Karpas-422 (cell line): ENCODE measurements around the gene CYP3A7. TPM values are rescaled to one million over a fixed set of nuclear protein-coding genes. Genes with fewer than 3 reads are reported as not detected.
"Not testable (repeated sequence)": the region's sequence is repeated elsewhere in the genome, so short reads cannot be mapped to it uniquely, and the experiment has no call there.

Experiments used
- DNase-seq: peaks from one replicate; pipeline ENCODE4 v3.0.0-alpha.2; 2015
- H2AFZ ChIP-seq: fragments of 200-600 bp; sonication (generic); 2 replicates; pipeline ENCODE4 v1.6.1; 2014; ENCODE audit warnings: antibody characterized with exemption, low read length, mixed read lengths
- H3K27ac ChIP-seq: fragments of 200-600 bp; sonication (generic); 2 replicates; pipeline ENCODE4 v1.5.1; 2014; ENCODE audit warnings: mild to moderate bottlenecking, low read length, moderate library complexity
- H3K27me3 ChIP-seq: fragments of 200-600 bp; sonication (generic); 2 replicates; pipeline ENCODE4 v1.6.1; 2014; ENCODE audit warnings: low read length, mixed read lengths
- H3K36me3 ChIP-seq: fragments of 200-600 bp; sonication (generic); 2 replicates; pipeline ENCODE4 v1.6.1; 2014; ENCODE audit warnings: low read length, mixed read lengths; ENCODE audit not compliant: insufficient read depth
- H3K4me1 ChIP-seq: fragments of 200-600 bp; sonication (generic); 2 replicates; pipeline ENCODE4 v1.6.1; 2014; ENCODE audit warnings: mild to moderate bottlenecking, low read length, mixed read lengths
- H3K4me2 ChIP-seq: fragments of 200-600 bp; sonication (generic); 2 replicates; pipeline ENCODE4 v1.6.1; 2014; ENCODE audit warnings: low read length, low read depth, mild to moderate bottlenecking; ENCODE audit not compliant: poor library complexity, severe bottlenecking
- H3K4me3 ChIP-seq: fragments of 200-600 bp; sonication (generic); 2 replicates; pipeline ENCODE4 v1.5.1; 2014; ENCODE audit warnings: mild to moderate bottlenecking, antibody characterized with exemption, low read length, mixed read lengths
- H3K79me2 ChIP-seq: fragments of 200-600 bp; sonication (generic); 2 replicates; pipeline ENCODE4 v1.6.1; 2014; ENCODE audit warnings: mild to moderate bottlenecking, low read length, mixed read lengths
- H3K9ac ChIP-seq: fragments of 200-600 bp; sonication (generic); 2 replicates; pipeline ENCODE4 v1.6.0; 2014; ENCODE audit warnings: low read length
- H3K9me2 ChIP-seq: fragments of 200-600 bp; sonication (generic), shearing (Covaris generic); replicated peaks from 2 replicates; pipeline ENCODE4 v1.6.0; 2014; ENCODE audit warnings: mild to moderate bottlenecking, low read length, moderate library complexity; ENCODE audit not compliant: insufficient read depth
- H3K9me3 ChIP-seq: fragments of 300-700, 200-600 bp; sonication (generic); 2 replicates; pipeline ENCODE4 v1.6.1; 2014; ENCODE audit warnings: low read length, mixed read lengths
- H4K20me1 ChIP-seq: fragments of 200-600 bp; sonication (generic); 2 replicates; pipeline ENCODE4 v1.6.1; 2014; ENCODE audit warnings: mild to moderate bottlenecking, antibody characterized with exemption, low read length, low read depth; ENCODE audit not compliant: insufficient read depth
- total RNA-seq: library from RNA; depleted of rRNA; stranded (reverse); fragments of >200 nt; shearing (Covaris generic); gene quantifications from 2 replicates; pipeline ENCODE4 v1.2.3, GENCODE V29; 2014; ENCODE audit warnings: low replicate concordance

Gene CYP3A7
- total RNA-seq, 1 experiment from 2014 or later = not detected

DNA sequence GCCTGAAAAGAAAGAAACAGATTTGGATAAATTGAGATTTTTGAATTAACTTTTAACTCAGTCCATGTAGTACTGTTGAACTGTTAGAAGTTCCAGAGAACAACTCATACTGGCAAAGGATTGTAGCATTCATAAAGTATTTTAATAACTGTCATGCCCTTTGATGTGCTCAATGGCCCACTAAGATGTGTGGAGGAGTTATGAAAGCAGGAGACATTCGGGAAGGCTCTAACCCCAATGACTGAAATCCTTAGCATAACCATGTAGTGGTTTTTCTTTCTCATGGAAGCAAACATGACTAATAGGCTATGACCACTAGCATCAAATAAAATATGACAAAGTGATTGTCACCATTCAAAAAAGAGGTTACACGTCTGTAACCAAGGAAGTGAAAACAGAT, 25.7 kb downstream of the CYP3A7 start:
- DNase-seq = no peak
- Histone ChIP-seq H3K4me2 (no peak overlapping the region), H3K79me2 (no peaks in the 10 kb centered on the region), H3K36me3 (no peaks in the 10 kb centered on the region), H2AFZ (no peak overlapping the region), H3K9me2 (no peaks in the 10 kb centered on the region), H3K4me1 (no peaks in the 10 kb centered on the region), H3K9me3 (no peaks in the 10 kb centered on the region), H3K4me3 (no peak overlapping the region), H3K27me3 (no peaks in the 10 kb centered on the region), H4K20me1 (no peaks in the 10 kb centered on the region), H3K9ac (no peak overlapping the region), H3K27ac (no peak overlapping the region)

DNA sequence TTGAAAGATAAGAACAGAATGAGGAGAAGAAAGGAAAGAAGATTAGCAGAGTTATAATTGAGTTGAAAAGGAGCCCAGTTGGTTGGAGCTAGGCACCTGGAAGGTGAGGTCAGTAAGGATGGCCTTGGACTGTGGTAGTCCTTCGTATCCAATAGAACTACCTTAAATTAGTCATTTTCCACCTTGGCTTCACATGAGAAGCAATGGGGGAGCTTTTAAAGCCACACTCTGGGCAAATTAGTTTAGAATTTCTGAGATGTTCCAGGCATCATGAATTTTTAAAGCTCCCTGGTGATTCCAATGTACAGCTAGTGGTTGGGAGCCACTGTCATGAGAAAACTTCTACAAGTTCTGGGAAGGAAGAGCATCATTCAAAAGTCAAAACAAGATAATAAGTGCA, 27.9 kb downstream of the CYP3A7 start:
- DNase-seq = no peak
- Histone ChIP-seq H4K20me1 (no peaks in the 10 kb centered on the region), H3K36me3 (no peaks in the 10 kb centered on the region), H3K79me2 (no peaks in the 10 kb centered on the region), H3K9me3 (no peaks in the 10 kb centered on the region), H3K27ac (no peak overlapping the region), H3K27me3 (no peaks in the 10 kb centered on the region), H3K9ac (no peak overlapping the region), H3K4me2 (no peak overlapping the region), H3K4me3 (no peak overlapping the region), H3K4me1 (no peaks in the 10 kb centered on the region), H2AFZ (no peak overlapping the region), H3K9me2 (no peaks in the 10 kb centered on the region)

DNA sequence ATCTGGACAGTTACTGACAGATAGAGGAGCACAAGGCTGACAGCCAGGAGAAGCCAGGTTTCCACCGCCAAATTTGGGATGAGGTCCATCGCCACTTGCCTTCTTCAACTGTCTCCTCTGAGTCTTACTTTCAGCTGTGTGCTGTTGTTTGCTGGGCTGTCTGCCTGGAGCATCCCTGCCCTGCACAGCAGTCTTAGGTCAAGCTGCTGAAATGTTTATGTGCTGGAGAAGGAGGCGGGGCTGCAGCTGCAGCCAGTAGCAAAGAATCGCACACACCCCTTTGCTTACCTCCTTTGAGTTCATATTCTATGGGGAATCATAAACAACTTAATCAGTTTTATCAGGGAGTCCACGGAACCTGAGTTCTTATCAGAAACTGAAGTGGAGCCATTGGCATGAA, 35.0 kb downstream of the CYP3A7 start:
- no peak for DNase-seq
- no peak overlapping the region for H3K4me2 ChIP-seq

DNA sequence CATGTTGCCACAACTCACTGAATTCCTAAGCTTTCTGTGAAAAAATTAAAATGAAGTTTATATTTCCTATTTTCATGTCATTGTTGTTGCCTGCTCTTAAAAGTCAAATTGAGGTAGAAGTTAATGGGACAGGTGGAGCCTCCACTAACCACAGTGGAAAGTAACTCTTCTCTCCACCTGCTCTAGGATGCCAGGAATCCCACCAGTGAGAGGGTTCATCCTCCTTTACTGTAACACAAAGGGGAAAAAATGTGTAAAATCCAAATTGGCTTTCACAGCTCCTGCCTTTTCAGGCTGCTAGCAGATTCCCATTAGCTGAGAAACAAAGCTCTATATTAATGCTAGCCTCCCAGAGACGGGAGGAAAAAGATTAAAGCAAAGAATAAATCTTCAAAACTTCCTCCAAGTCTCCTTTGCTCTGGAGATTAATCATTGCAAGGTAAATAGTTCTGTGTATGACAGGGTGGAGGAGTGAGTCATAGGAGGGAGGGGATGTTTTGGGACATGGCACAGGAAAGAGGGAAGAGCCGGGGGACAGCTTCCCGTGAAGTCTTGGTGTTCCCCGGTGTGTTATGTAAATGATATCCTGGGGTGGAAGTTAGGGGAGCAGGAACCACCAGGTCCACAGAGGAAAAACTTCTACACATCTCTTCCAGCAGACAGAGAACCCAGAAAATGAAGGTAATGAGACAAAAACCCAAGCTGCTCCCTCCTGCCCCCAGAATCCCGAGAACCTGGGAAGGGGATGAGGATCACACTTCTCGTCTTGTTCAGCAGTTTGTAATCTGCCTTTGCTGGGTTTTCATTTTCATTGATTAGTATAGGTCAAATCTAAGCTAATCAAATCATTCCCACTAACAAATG, 35.9 kb downstream of the CYP3A7 start:
- H3K4me3 ChIP-seq, H4K20me1 ChIP-seq, H3K4me1 ChIP-seq, H3K27ac ChIP-seq, H3K9me2 ChIP-seq, H3K9me3 ChIP-seq, H3K79me2 ChIP-seq, H3K36me3 ChIP-seq, H2AFZ ChIP-seq, H3K9ac ChIP-seq, DNase-seq, H3K4me2 ChIP-seq, H3K27me3 ChIP-seq: not testable (repeated sequence)

More for the DNA sequence above, 35.0 kb downstream of the CYP3A7 start:
- Histone ChIP-seq H3K4me3 (no peak overlapping the region), H3K9me2 (no peaks in the 10 kb centered on the region), H3K27ac (no peak overlapping the region), H4K20me1 (no peaks in the 10 kb centered on the region), H3K4me1 (no peaks in the 10 kb centered on the region), H3K79me2 (no peaks in the 10 kb centered on the region), H3K36me3 (no peaks in the 10 kb centered on the region), H2AFZ (no peak overlapping the region), H3K9ac (no peak overlapping the region), H3K9me3 (no peaks in the 10 kb centered on the region), H3K27me3 (no peaks in the 10 kb centered on the region)

DNA sequence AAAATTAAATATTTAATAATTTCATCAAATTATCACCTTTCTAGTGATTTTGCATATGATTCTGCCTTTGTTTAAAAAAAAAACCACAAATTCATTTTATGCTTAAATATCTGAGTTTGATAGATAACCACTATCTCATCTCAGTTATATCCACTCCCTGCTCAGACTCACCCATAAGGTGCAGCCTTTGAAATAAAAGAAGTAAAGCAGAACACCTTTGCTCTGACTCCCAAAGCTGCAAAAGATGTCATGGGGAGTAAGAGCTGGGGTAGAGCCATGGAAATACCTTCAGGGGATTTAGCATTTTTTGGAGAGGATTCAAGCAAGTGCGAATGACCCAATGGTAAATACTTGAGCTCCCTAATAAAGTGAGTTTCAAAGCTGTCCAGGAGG, 40.1 kb downstream of the CYP3A7 start:
- no peaks in the 10 kb centered on the region for H3K36me3 ChIP-seq
- H2AFZ ChIP-seq = no peak overlapping the region
- H3K4me3 ChIP-seq = no peak overlapping the region
- no peaks in the 10 kb centered on the region for H3K9me3 ChIP-seq
- no peak overlapping the region for H3K9ac ChIP-seq
- no peaks in the 10 kb centered on the region for H3K9me2 ChIP-seq
- H3K27me3 ChIP-seq = no peaks in the 10 kb centered on the region
- no peak overlapping the region for H3K4me2 ChIP-seq
- no peaks in the 10 kb centered on the region for H3K79me2 ChIP-seq
- H3K4me1 ChIP-seq = no peaks in the 10 kb centered on the region
- no peaks in the 10 kb centered on the region for H4K20me1 ChIP-seq
- DNase-seq = no peak
- H3K27ac ChIP-seq = no peak overlapping the region

DNA sequence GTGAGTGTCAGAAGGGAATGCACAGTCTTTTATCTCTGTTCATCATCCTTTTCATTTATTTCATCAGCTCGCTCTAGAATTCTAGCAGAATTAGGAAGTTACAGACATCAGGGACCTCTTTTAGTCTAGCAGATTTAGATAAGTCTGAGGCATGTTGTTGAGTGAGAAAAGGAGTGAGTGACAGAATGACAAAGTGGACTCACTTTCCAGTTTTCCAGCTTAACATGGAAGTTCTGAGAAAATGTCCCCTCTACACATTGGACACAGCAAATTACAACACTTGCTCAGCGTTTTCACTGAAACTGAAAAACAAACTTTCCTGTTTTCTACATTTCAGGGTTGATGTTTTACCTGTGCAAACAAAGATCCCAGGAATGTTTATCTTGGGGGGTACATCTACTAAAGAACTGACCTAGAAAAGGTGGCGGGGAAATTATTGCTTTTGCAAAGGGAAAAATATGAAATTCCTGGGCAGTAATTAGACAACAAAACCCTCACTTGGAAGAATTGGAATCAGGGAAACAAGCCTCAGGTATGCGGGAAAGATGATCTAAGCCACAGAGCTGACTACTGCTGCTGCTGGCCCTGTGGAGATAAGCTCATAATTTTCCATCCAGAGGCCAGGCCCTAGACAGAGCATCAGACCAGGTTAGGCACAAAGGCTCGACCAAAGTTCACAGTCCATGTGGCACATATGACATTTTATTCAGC, 40.6 kb downstream of the CYP3A7 start:
- Histone ChIP-seq H3K9ac (no peak overlapping the region), H3K27ac (no peak overlapping the region), H3K9me3 (no peaks in the 10 kb centered on the region), H3K4me3 (no peak overlapping the region), H3K9me2 (no peaks in the 10 kb centered on the region), H3K79me2 (no peaks in the 10 kb centered on the region), H4K20me1 (no peaks in the 10 kb centered on the region), H2AFZ (no peak overlapping the region), H3K27me3 (no peaks in the 10 kb centered on the region), H3K4me2 (no peak overlapping the region), H3K4me1 (no peaks in the 10 kb centered on the region), H3K36me3 (no peaks in the 10 kb centered on the region)
- DNase-seq = no peak

DNA sequence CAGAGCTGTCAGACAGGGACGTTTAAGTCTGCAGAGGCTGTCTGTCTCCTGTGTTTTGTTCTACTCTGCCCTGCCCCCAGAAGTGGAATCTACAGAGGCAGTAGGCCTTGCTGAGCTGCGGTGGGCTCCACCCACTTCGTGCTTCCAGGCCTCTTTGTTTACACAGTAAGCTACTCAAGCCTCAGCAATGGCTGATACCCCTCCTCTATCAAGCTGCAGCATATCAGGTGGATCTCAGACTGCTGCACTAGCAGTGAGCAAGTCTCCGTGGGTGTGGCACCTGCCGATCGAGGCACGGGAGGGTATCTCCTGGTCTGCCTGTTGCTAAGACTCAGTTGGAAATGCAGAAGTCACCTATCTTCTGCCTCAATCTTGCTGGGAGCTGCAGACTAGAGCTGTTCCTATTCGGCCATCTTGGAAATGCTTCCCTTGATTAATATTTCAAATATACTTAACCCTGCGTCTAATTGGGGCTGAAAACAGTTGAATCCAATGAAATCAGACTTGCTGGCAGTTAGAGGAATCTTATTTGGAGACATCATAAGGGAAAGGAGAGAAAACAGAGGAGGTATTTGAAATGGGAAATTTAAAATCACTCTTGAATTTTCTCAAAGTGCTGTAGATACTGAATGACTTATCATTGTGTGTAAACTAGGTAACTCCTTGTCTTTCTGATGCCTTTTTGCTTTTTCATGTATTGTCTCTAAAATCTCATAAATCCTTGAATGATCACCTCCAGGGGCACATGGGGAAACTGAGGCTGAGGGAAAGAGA, 41.4 kb downstream of the CYP3A7 start:
- H3K9ac ChIP-seq = no peak overlapping the region
- H2AFZ ChIP-seq = no peak overlapping the region
- H3K4me1 ChIP-seq = no peaks in the 10 kb centered on the region
- H3K9me3 ChIP-seq = no peaks in the 10 kb centered on the region
- H3K36me3 ChIP-seq = no peaks in the 10 kb centered on the region
- no peaks in the 10 kb centered on the region for H4K20me1 ChIP-seq
- no peak overlapping the region for H3K4me3 ChIP-seq
- no peaks in the 10 kb centered on the region for H3K27me3 ChIP-seq
- no peak overlapping the region for H3K27ac ChIP-seq
- no peak overlapping the region for H3K4me2 ChIP-seq
- H3K79me2 ChIP-seq = no peaks in the 10 kb centered on the region
- no peak for DNase-seq
- no peaks in the 10 kb centered on the region for H3K9me2 ChIP-seq

DNA sequence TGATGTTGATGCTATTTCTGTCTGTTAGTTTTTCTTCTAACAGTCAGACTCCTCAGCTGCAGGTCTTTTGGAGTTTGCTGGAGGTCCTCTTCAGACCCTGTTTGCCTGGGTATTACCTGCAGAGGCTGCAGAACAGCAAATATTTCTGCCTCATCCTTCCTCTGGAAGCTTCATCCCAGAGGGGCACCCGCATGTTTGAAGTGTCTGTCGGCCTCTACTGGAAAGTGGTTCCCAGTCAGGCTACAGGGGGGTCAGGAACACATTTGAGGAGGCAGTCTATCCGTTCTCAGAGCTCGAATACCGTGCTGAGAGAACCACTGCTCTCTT, 41.9 kb downstream of the CYP3A7 start:
- no peak overlapping the region for H3K9ac ChIP-seq

More for the DNA sequence above, 41.9 kb downstream of the CYP3A7 start:
- no peak overlapping the region for H2AFZ ChIP-seq
- H3K4me3 ChIP-seq = no peak overlapping the region
- no peaks in the 10 kb centered on the region for H3K4me1 ChIP-seq
- no peak overlapping the region for H3K4me2 ChIP-seq
- no peaks in the 10 kb centered on the region for H3K27me3 ChIP-seq
- H3K79me2 ChIP-seq = no peaks in the 10 kb centered on the region
- no peaks in the 10 kb centered on the region for H3K9me3 ChIP-seq
- H3K9me2 ChIP-seq = no peaks in the 10 kb centered on the region
- no peaks in the 10 kb centered on the region for H3K36me3 ChIP-seq
- DNase-seq = no peak
- H4K20me1 ChIP-seq = no peaks in the 10 kb centered on the region
- H3K27ac ChIP-seq = no peak overlapping the region
